Measurements from ENCODE around the gene BIRC6.

- TF ChIP-seq POLR2A (IDR thresholded peaks at IDR 0.05; ENCODE audit: low read depth, low read length): no peak
- no peak for TF ChIP-seq POLR2AphosphoS5 (IDR thresholded peaks at IDR 0.05; ENCODE audit: low read depth, low read length)
These were observed 254.9 kb downstream of the BIRC6 start for GRCh38 chr2:32611771-32612170.

Measured in GM12891 (cell line).